Measurements from ENCODE around the gene UBE2G1. TPM values are rescaled to one million over a fixed set of nuclear protein-coding genes. Genes with fewer than 3 reads are reported as not detected.

The UBE2G1 gene
- total RNA-seq, 2 experiments from 2014 or later, result 58.5 to 58.8 TPM

DNA sequence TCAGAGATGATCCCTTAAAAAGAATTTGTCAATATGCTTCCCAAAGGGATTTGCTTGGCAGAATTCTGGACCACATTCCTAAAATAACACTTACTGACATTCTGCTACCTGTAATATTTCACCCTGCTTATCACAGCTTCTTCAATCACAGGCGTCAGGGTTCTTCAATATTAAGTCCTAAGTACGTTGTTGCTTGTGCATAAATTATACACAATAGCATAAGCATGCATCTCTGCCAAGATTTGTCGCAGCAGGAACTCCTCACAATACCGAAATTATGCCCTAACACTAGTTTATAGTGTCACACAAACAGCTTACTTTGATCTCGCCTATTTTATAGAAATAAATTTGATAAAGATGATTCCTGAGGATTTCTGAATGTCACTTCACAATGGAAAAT, 48.9 kb downstream of the UBE2G1 start:
- Mint-ChIP-seq H3K27me3 (no peaks in the 10 kb centered on the region), H3K4me1 (ENCODE audit: low read depth) (peaks cover 78% of the 10 kb centered on the region), H3K4me3 (no peak overlapping the region), H3K36me3 (ENCODE audit: low read depth) (no peaks in the 10 kb centered on the region), H3K27ac (no peak overlapping the region), H3K9me3 (no peaks in the 10 kb centered on the region)
- no peaks in the 10 kb centered on the region for H3K9me3 ChIP-seq (ENCODE audit: control insufficient read depth in 1 of 2, insufficient read depth in 1 of 2, low read length in 2 of 2)
- intact Hi-C loops (cut with DNase I, micrococcal nuclease), result no loop called here
- no peak for TF ChIP-seq CTCF (IDR thresholded peaks at IDR 0.05)
- no peaks in the 10 kb centered on the region for H3K36me3 ChIP-seq (ENCODE audit: insufficient read depth, low read length)
- no peaks in the 10 kb centered on the region for H3K27me3 ChIP-seq (ENCODE audit: control insufficient read depth in 1 of 2, insufficient read depth in 2 of 2, low read length in 2 of 2)
- POLR2A ChIA-PET, result no interaction called here
- H3K4me1 ChIP-seq (ENCODE audit: insufficient read depth, low read length), result peaks cover 13% of the 10 kb centered on the region
- no peak for ATAC-seq (ENCODE audit: poor library complexity)
- CTCF ChIA-PET, result interaction anchor here (2.3 kb wide), 1 partner anchor 13 kb away, joined by 8 read pairs; no protein-coding TSS in a partner anchor
- DNase-seq, result no peak
- no peak overlapping the region for H3K4me3 ChIP-seq (ENCODE audit: low read length)
- H3K27ac ChIP-seq (ENCODE audit: low read depth in 1 of 2, low read length in 2 of 2), result no peak overlapping the region

DNA sequence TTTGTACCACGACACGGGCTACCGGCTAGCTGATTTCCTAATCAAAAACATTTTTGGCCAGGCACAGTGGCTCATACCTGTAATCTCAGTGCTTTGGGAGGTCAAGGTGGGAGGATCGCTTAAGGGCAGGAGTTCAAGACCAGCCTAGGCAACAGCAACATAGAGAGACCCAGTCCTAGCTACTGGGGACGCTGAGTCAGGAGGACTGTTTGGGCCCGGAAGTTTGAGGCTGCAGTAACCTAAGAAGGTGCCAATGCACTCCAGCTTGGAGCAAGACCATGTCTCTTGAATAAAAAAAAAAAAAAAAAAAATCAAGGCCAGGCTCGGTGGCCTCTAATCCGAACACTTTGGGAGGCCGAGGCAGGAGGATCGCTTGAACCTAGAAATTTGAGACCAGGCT, 49.8 kb downstream of the UBE2G1 start:
- DNase-seq (no peak), ATAC-seq (ENCODE audit: poor library complexity) (no peak)
- ChIA-PET POLR2A (no interaction called here), CTCF (interaction anchor here (0.9 to 2.3 kb wide), 2 partner anchors 12 to 16 kb away, joined by 3 to 8 read pairs; no protein-coding TSS in a partner anchor)
- Mint-ChIP-seq H3K4me3 (no peak overlapping the region), H3K9me3 (no peaks in the 10 kb centered on the region), H3K27me3 (no peaks in the 10 kb centered on the region), H3K4me1 (ENCODE audit: low read depth) (peaks cover 78% of the 10 kb centered on the region), H3K27ac (no peak overlapping the region), H3K36me3 (ENCODE audit: low read depth) (no peaks in the 10 kb centered on the region)
- Histone ChIP-seq H3K27me3 (ENCODE audit: control insufficient read depth in 1 of 2, insufficient read depth in 2 of 2, low read length in 2 of 2) (no peaks in the 10 kb centered on the region), H3K4me3 (ENCODE audit: low read length) (no peak overlapping the region), H3K36me3 (ENCODE audit: insufficient read depth, low read length) (no peaks in the 10 kb centered on the region), H3K9me3 (ENCODE audit: control insufficient read depth in 1 of 2, insufficient read depth in 1 of 2, low read length in 2 of 2) (no peaks in the 10 kb centered on the region), H3K4me1 (ENCODE audit: insufficient read depth, low read length) (peaks cover 13% of the 10 kb centered on the region), H3K27ac (ENCODE audit: low read depth in 1 of 2, low read length in 2 of 2) (no peak overlapping the region)
- no peak for TF ChIP-seq CTCF (IDR thresholded peaks at IDR 0.05)
- intact Hi-C loops (cut with DNase I, micrococcal nuclease), result no loop called here

GRCh38 chr17:4314618-4315017, 51.9 kb downstream of the UBE2G1 start:
- Mint-ChIP-seq H3K27me3 (no peaks in the 10 kb centered on the region), H3K27ac (peak overlapping the region; percentile 67), H3K36me3 (ENCODE audit: low read depth) (no peaks in the 10 kb centered on the region), H3K4me1 (ENCODE audit: low read depth) (peaks cover 84% of the 10 kb centered on the region), H3K4me3 (peak overlapping the region; percentile 56), H3K9me3 (no peaks in the 10 kb centered on the region)
- CTCF ChIA-PET, result no interaction called here
- Histone ChIP-seq H3K27ac (ENCODE audit: low read depth in 1 of 2, low read length in 2 of 2) (no peak overlapping the region), H3K9me3 (ENCODE audit: control insufficient read depth in 1 of 2, insufficient read depth in 1 of 2, low read length in 2 of 2) (no peaks in the 10 kb centered on the region), H3K4me3 (ENCODE audit: low read length) (no peak overlapping the region), H3K27me3 (ENCODE audit: control insufficient read depth in 1 of 2, insufficient read depth in 2 of 2, low read length in 2 of 2) (no peaks in the 10 kb centered on the region), H3K4me1 (ENCODE audit: insufficient read depth, low read length) (peaks cover 17% of the 10 kb centered on the region), H3K36me3 (ENCODE audit: insufficient read depth, low read length) (no peaks in the 10 kb centered on the region)
- no peak for ATAC-seq (ENCODE audit: poor library complexity)
- DNase-seq, result no peak
- intact Hi-C loops (cut with DNase I, micrococcal nuclease), result no loop called here
- POLR2A ChIA-PET, result interaction anchor here (1.0 kb wide), 1 partner anchor 52 kb away, joined by 4 read pairs; no protein-coding TSS in a partner anchor
- no peak for TF ChIP-seq CTCF (IDR thresholded peaks at IDR 0.05)

All from CD4-positive, alpha-beta T cell (primary cell).